ENCODE data around the gene ADCY2.

ADCY2 gene

DNA sequence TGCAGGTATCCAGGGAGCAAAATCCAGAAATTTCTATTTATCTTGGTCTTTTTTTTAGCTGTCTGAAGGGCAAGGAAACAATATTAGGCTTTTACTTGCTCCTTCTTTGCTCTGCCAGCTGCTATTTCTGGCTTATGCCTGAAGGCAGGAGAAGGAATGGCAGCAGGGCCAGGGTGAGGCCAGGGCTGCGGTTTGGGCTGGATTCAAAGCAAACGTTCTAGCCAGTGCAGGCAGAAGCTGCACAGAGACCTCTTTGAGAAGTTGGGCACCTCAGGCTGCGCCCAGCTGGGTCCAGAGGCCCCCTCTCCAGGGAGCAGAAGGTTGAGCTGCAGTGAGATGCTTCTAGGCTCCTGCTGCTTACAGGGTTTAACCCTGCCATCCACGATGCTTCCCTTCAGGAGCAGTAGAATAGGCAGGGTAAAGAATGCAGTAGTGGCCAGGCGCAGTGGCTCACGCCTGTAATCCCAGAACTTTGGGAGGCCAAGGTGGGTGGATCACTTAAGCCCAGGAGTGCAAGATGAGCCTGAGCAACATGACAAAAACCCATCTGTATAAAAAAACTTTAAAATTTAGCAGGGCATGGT, 201.2 kb downstream of the ADCY2 start:
- DNase-seq (ENCODE audit: low read depth): no peak

DNA sequence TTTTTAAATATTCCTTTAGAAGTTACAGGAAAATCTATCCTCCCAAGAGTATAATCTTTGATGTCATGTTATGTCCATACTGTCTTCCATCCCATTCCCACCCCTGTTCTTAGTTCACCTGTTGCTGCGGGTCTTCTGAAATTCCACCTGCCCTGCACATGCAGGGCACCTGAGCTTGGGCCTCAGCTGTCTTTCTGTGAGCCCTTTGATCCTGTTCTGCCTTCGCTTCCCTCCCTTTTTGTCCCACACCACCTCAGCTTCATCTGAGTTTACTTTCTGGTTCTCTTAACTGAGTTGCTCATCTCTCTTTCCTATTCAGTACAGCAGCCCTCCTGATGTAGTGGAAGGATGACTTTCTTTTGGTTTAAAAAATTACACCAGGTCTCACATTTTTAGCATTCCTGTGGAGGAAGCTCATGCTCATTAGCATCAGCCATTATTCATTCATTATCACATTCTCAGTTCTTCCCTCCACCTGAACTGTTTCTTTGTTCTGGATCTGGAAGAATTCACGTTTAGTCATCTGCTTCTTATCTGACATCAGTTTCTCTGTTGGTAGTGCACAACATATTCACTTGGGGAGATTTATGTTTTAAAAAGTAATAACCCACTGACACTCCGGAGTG, 211.0 kb downstream of the ADCY2 start:
- no peak for DNase-seq (ENCODE audit: low read depth)

- DNase-seq (ENCODE audit: low read depth): no peak
These were observed 212.8 kb downstream of the ADCY2 start for GRCh38 chr5:7608772-7609171.

DNA sequence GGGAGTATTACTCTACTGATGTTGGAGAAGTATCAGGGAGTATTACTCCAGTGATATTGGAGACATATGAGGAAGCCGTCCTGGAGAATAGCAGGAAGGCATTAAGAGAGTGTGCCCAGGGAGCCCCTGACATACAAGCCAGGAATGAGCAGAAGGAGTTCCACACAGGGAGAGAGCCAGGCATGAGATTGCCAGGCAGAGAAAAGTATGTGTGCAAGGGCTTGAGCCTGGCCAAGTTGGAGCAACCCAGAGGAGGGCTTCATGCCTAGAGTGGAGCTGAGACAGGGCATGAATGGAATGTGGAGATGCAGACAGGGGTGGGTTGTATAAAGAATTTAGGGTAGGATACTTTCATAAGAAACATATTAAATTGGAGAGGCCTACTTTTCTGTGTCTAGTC, 213.8 kb downstream of the ADCY2 start:
- DNase-seq (ENCODE audit: low read depth): no peak

- DNase-seq (ENCODE audit: low read depth): no peak
These were observed 214.7 kb downstream of the ADCY2 start for GRCh38 chr5:7610531-7611177.

DNA sequence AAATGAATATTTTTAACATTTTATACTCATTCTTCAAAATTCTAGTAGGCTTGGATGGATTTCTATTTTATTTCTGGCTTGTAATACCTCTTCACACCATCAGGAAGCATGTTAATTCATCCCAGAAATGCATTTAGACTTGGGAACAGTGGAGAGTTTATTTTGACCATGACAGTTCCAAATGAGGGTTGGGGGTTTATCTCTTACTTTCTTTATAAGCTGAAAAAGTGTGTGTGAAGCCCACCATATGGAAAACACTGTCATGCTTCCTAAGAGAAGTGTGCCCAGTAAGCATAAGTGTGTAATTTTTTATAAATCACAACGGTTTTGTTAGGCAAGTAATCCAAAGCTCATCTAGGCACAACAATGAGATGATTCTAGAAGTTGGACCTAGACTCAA, 215.6 kb downstream of the ADCY2 start:
- DNase-seq (ENCODE audit: low read depth): no peak

DNA sequence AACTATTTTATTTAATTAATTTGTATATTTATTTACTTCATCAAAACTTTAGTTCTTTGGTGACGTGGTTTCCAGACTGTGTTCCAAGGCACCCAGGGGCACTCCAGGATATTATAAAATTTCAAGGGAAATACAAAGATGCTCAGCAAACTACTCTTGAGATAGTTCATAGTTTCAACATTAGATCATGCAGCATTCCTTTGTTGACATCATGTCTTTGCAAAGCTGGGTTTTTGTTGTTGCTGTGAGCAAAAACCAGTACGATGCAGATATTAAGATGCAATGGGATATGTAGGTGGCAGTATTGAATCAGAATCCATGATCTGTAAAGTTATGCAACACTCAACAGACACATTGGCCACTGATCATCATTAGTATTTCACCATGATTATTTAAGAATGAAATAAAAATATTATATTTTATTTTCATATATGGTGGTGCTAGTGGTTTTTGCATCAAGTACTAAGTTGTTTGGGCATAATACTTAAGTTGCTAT, 219.7 kb downstream of the ADCY2 start:
- DNase-seq (ENCODE audit: low read depth): no peak

DNA sequence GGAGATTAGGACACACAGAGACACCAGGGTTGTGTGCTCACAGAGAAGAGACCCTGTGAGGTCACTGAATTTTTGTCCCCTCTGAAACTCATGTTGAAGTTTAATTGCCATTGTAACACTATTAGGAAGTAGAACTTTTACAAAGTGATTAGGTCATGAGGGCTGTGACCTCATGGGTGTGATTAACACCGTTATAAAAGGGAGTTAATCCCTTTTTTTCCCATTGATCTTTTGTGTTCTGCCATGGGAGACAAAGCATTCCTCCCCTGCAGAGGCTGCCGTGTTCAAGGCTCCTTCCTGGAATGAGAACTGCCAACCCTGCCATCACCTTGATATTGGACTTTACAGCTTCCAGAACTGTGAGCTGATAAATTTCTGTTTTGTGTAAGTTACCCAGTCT, 221.0 kb downstream of the ADCY2 start:
- no peak for DNase-seq (ENCODE audit: low read depth)

- no peak for DNase-seq (ENCODE audit: low read depth)
These were observed 226.6 kb downstream of the ADCY2 start for GRCh38 chr5:7622498-7622897.

- DNase-seq (ENCODE audit: low read depth): no peak
These were observed 229.8 kb downstream of the ADCY2 start for GRCh38 chr5:7625740-7626139.

DNA sequence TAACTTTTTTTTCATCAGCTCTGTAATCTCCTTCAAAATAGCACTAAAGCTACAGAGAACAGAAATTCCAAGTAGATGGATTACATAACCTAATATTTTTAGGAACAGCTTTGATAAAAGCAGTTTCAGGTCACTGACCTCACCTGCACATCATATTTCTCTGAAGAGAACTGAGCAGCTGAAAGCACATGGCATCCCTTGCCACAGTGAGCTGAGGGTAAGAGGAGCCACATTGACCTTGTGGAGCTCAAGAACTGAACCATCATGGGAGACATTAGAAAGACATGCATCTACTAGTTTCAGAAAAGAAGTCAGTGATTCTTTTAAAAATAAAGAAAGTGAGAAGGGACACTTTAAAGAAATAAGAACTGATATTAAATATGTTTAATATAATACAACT, 232.3 kb downstream of the ADCY2 start:
- no peak for DNase-seq (ENCODE audit: low read depth)

- DNase-seq (ENCODE audit: low read depth): no peak
These were observed 232.9 kb downstream of the ADCY2 start for GRCh38 chr5:7628820-7629219.

GRCh38 chr5:7629561-7629960, 233.6 kb downstream of the ADCY2 start:
- DNase-seq (ENCODE audit: low read depth): no peak

- DNase-seq (ENCODE audit: low read depth): no peak
These were observed 238.9 kb downstream of the ADCY2 start for GRCh38 chr5:7634837-7635236.

GRCh38 chr5:7638456-7638855, 242.5 kb downstream of the ADCY2 start:
- no peak for DNase-seq (ENCODE audit: low read depth)

DNA sequence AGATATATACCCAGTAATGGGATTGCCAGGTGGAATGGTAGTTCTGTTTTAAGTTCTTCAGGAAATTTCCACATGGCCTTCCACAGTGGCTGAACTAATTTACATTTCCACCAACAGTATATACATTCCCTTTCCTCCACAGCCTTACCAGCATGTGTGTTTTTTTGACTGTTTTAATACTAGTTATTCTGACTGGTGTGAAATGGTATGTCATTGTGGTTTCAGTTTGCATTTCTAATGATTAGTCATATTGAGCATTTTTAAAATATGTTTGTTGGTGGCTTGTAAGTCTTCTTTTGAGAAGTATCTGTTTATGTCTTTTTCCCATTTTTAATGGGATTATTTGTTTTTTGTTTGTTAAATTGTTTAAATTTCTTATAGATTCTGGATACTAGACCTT, 246.1 kb downstream of the ADCY2 start:
- no peak for DNase-seq (ENCODE audit: low read depth)

- DNase-seq (ENCODE audit: low read depth): no peak
These were observed 248.8 kb downstream of the ADCY2 start for GRCh38 chr5:7644723-7645122.

DNA sequence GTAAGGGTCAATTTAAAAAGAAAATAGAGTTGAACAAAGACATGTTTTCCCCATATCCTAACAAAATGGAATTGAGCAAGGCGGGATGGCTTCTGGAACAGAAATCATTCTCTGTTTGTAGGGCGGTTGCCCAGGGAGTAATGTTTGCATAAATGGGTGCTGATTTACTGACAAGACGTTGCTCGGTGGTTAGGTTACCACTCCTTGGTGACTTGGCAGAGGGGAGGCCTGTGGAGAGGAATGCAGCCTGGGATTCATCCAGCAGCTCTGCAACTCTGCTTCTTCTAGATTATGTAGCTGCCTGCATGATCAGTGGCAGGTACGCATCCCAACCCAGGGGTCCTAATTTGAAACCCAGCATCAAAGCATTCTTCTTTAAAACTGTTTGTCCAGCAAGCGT, 254.8 kb downstream of the ADCY2 start:
- DNase-seq (ENCODE audit: low read depth): no peak

DNA sequence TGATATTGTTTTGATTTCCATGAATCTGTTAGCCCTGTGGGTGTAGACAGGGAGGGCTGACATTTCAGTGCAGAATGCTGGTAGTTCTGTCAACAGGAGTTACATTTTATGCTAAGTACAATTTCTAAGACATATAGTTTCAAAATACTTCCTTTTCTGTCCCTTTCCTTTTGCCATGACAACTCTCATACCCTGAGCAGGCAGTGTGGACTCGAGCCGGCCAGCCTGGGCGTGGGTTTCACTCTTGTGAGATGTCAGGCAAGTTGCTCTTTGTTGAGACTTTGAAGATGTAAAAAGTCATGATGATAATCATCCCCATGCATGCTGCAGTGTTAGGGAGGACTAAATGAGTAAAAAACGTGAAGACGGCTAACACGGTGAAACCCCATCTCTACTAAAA, 257.1 kb downstream of the ADCY2 start:
- DNase-seq (ENCODE audit: low read depth): no peak

DNA sequence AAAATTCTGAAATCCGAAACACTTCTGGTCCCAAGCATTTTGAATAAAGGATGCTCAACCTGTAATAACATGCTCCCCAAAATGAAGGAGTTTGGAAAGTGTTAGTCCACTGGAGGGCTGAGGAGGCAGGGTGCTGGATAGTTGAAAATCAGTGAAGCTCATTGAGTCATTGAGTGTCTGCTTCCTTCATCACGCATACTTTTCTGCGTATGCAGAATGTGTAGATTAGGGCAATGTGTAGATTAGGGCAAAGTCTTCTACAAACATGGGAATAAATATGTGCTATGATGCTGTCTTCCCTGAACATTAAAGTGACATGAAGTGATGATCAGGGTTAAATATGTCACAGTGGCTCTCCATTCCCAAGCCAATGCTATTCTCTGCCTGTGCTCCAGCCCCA, 261.2 kb downstream of the ADCY2 start:
- DNase-seq (ENCODE audit: low read depth): no peak

GRCh38 chr5:7659420-7659819, 263.5 kb downstream of the ADCY2 start:
- DNase-seq (ENCODE audit: low read depth): no peak

GRCh38 chr5:7662289-7662688, 266.4 kb downstream of the ADCY2 start:
- no peak for DNase-seq (ENCODE audit: low read depth)

GRCh38 chr5:7663808-7664207, 267.9 kb downstream of the ADCY2 start:
- no peak for DNase-seq (ENCODE audit: low read depth)

- no peak for DNase-seq (ENCODE audit: low read depth)
These were observed 268.3 kb downstream of the ADCY2 start for GRCh38 chr5:7664208-7664607.

All from stimulated activated CD8-positive, alpha-beta memory T cell treated with anti-CD3 and anti-CD28 coated beads, Interleukin-12 subunit alpha, Interleukin-12 subunit beta, amount 100 ng/mL, for 1 hour (primary cell).